ENCODE measurements around the gene TAF4.

The TAF4 gene

GRCh38 chr20:61933951-61934715 is 131.5 kb downstream of the TAF4 start:
- no peak for DNase-seq (ENCODE audit: insufficient read length, low spot score)
- no peak for FAIRE-seq

DNA sequence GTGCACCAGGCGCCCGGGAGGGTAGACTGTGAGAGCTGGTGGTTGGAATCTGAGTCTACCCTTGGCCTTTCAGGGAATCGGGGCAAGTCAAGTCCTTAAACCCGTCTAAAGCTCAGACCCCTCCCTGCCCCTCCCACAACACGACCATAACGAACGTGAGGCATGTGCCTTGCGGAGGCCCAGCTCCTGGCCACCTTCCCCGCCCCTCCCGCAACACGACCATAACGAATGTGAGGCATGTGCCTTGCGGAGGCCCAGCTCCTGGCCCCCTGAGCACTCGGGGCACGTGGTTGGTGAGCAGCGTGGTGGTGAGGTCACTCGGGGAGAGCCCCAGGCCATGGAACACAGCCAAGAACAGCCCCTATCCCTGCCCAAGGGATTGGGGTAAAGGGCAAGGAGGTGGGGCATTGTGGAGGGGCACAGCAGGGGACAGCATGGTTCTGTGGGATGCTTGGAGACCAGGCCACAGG is 132.2 kb downstream of the TAF4 start:
- DNase-seq (ENCODE audit: insufficient read length, low spot score) (no peak), FAIRE-seq (no peak)
- no peak for TF ChIP-seq POLR2A (IDR thresholded peaks at IDR 0.05; ENCODE audit: low read depth, low read length)

More at GRCh38 chr20:61933951-61934715, 131.5 kb downstream of the TAF4 start:
- no peak for TF ChIP-seq POLR2A (IDR thresholded peaks at IDR 0.05; ENCODE audit: low read depth, low read length)

- DNase-seq (ENCODE audit: insufficient read length, low spot score): no peak
- FAIRE-seq: no peak
These were observed 132.8 kb downstream of the TAF4 start for GRCh38 chr20:61932711-61933480.

DNA sequence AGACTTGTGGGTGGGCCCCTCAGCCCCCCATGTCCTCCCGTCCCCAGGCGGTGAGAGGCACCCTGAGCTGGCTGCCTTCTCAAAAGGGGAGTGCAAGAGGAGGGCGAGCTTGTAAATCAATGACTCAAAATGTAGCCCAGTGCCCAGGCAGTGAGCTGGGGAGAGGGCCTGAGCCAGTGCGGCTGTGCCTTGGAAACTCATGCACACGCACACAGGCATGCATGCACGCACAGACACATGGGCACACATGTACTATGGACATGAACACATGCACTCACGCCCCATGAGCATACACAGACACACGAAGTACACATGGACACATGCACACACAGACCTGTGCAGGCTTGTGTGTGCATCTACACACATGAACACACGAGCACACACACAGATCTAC is 133.5 kb downstream of the TAF4 start:
- TF ChIP-seq POLR2A (IDR thresholded peaks at IDR 0.05; ENCODE audit: low read depth, low read length): no peak
- DNase-seq (ENCODE audit: insufficient read length, low spot score): no peak
- FAIRE-seq: no peak

More at GRCh38 chr20:61932711-61933480, 132.8 kb downstream of the TAF4 start:
- TF ChIP-seq POLR2A (IDR thresholded peaks at IDR 0.05; ENCODE audit: low read depth, low read length): no peak

- no peak for FAIRE-seq
- no peak for DNase-seq (ENCODE audit: insufficient read length, low spot score)
These were observed 134.0 kb downstream of the TAF4 start for GRCh38 chr20:61931476-61932198.

DNA sequence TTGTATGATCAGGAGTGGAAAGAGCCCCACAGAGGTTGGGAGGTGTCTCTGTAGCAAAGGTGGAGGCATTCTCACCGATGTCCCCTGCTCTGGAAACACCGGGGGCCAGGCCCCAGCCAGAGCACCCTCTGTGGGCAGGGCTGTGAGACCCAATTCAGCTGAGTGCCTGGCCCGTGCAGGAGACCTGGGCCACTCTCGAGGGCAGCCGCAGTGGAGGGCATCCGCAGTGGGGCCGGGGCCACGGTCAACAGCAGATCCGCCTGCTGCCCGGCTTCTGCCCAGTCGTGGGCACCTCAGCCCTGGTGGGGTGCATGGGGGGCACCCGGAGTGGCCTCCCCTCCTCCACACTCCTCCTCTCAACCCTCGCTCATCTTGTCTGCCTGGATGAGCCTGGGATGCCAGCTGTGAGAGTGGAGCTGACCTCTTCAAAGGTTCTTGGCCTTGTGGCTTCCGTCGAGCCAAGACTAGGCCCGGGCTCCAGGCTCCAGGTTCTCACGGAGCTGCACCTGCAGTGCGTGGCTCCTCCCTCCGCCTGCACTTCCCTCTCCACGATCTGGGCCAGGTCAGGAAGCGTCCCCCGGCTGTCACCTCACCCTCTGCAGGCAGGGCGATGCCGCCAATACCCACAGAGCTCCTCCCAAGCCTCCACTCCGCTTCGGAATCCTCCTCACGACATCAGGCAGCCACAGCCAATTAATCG is 134.8 kb downstream of the TAF4 start:
- no peak for TF ChIP-seq POLR2A (IDR thresholded peaks at IDR 0.05; ENCODE audit: low read depth, low read length)
- DNase-seq (ENCODE audit: insufficient read length, low spot score) (no peak), FAIRE-seq (no peak)

More at GRCh38 chr20:61931476-61932198, 134.0 kb downstream of the TAF4 start:
- TF ChIP-seq POLR2A (IDR thresholded peaks at IDR 0.05; ENCODE audit: low read depth, low read length): no peak

GRCh38 chr20:61929971-61930666 is 135.6 kb downstream of the TAF4 start:
- FAIRE-seq (no peak), DNase-seq (ENCODE audit: insufficient read length, low spot score) (no peak)
- no peak for TF ChIP-seq POLR2A (IDR thresholded peaks at IDR 0.05; ENCODE audit: low read depth, low read length)

DNA sequence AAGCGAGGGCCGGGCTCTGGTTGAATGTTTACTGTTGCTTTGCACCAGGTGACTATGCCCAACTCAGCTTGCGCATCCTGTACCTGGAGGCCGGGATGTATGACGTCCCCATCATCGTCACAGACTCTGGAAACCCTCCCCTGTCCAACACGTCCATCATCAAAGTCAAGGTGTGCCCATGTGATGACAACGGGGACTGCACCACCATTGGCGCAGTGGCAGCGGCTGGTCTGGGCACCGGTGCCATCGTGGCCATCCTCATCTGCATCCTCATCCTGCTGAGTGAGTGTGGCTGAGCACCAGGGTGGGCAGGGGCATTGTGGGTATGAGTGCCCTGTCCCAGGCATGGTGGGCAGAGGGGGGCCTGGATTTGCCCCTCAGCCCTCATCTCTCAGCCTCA is 136.1 kb downstream of the TAF4 start:
- DNase-seq (ENCODE audit: insufficient read length, low spot score) (no peak), FAIRE-seq (no peak)
- no peak for TF ChIP-seq POLR2A (IDR thresholded peaks at IDR 0.05; ENCODE audit: low read depth, low read length)

DNA sequence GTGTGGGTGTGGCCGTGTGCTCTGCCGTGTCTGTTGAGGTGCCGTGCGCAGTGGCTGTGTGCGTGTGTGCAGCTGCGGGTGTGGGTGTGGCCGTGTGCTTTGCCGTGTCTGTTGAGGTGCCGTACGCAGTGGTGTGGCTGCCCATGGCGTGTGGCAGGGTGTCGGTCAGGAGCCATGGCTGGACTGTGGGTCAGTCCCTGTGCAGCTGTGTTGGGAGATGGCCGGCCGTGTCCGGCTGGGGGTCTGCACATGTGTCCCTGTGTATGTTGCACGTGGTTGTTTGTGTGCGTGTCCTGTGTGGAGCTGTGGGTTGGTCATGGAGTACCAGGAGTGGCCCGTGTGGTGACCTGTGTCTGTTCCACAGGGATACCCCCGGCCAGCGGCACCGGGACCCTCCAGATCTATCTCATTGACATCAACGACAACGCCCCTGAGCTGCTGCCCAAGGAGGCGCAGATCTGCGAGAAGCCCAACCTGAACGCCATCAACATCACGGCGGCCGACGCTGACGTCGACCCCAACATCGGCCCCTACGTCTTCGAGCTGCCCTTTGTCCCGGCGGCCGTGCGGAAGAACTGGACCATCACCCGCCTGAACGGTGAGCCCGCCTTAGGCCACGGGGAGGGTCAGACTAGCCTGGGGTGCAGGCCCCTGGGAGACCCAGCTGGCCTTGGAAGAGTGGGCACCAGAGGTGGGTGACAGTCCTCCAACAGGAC is 137.7 kb downstream of the TAF4 start:
- TF ChIP-seq POLR2A (IDR thresholded peaks at IDR 0.05; ENCODE audit: low read depth, low read length): no peak
- FAIRE-seq: no peak
- no peak for DNase-seq (ENCODE audit: insufficient read length, low spot score)

GRCh38 chr20:61927193-61927825 is 138.4 kb downstream of the TAF4 start:
- DNase-seq (ENCODE audit: insufficient read length, low spot score) (no peak), FAIRE-seq (no peak)

GRCh38 chr20:61926796-61927192 is 138.9 kb downstream of the TAF4 start:
- DNase-seq (ENCODE audit: insufficient read length, low spot score) (no peak), FAIRE-seq (no peak)

More at GRCh38 chr20:61927193-61927825, 138.4 kb downstream of the TAF4 start:
- no peak for TF ChIP-seq POLR2A (IDR thresholded peaks at IDR 0.05; ENCODE audit: low read depth, low read length)

DNA sequence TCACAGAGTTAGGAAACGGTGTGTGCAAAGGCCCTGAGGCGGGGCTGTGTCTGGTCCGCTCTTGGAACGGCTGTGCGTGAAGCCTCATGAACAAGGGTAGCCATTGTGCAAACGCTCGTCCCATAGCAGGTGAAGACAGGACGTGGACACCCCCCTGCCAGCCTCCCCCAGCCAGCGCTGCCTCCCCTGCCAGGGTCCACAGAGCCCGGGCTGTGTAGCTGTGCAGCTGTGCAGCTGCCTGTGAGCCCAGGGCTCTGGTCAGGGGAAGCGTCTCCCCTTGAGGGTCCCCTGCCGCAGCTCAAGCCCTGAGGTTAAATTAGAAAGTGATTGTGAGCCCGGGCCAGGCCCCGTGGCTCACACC is 139.4 kb downstream of the TAF4 start:
- no peak for FAIRE-seq
- DNase-seq (ENCODE audit: insufficient read length, low spot score): no peak
- no peak for TF ChIP-seq POLR2A (IDR thresholded peaks at IDR 0.05; ENCODE audit: low read depth, low read length)

More at GRCh38 chr20:61926796-61927192, 138.9 kb downstream of the TAF4 start:
- TF ChIP-seq POLR2A (IDR thresholded peaks at IDR 0.05; ENCODE audit: low read depth, low read length): no peak
